Progenitor cell of endocrine pancreas (in vitro differentiated cells): ENCODE measurements around the gene PROSER3. TPM values are rescaled to one million over a fixed set of nuclear protein-coding genes. Genes with fewer than 3 reads are reported as not detected.

Experiments
- total RNA-seq: library from RNA; stranded (reverse); gene quantifications from 2 replicates; pipeline ENCODE4 v1.2.1, GENCODE V29; 2021

Gene PROSER3
- total RNA-seq, 1 donor from 2014 or later = 58.6 TPM

Other genes with a start within 250 kb of the PROSER3 start
- gene DMKN, start 244.5 kb upstream of the PROSER3 start, total RNA-seq = 201 and 213 TPM in 2 replicates
- gene SBSN, start 229.9 kb upstream of the PROSER3 start, total RNA-seq = 0.16 and 0.24 TPM in 2 replicates
- gene GAPDHS, start 224.7 kb upstream of the PROSER3 start, total RNA-seq = not detected in 2 replicates
- gene TMEM147, start 212.6 kb upstream of the PROSER3 start, total RNA-seq = 94.2 and 95.2 TPM in 2 replicates
- 0.18 TPM in 1 of 2 replicates, not detected in the other for gene ATP4A, start 194.5 kb upstream of the PROSER3 start, total RNA-seq
- gene PMIS2, start 172.0 kb upstream of the PROSER3 start, total RNA-seq = not detected in 2 replicates
- gene HAUS5, start 145.4 kb upstream of the PROSER3 start, total RNA-seq = 32.9 and 34.1 TPM in 2 replicates
- 69.2 and 76.0 TPM in 2 replicates for gene RBM42, start 129.1 kb upstream of the PROSER3 start, total RNA-seq
- gene ETV2, start 116.4 kb upstream of the PROSER3 start, total RNA-seq = 1.0 and 1.3 TPM in 2 replicates
- 307 and 315 TPM in 2 replicates for gene COX6B1, start 109.9 kb upstream of the PROSER3 start, total RNA-seq
- not detected in 2 replicates for gene UPK1A, start 91.7 kb upstream of the PROSER3 start, total RNA-seq
- gene ZBTB32, start 53.6 kb upstream of the PROSER3 start, total RNA-seq = not detected in 2 replicates
- gene KMT2B, start 40.2 kb upstream of the PROSER3 start, total RNA-seq = 65.0 and 70.2 TPM in 2 replicates
- 5.1 TPM in 2 replicates for gene IGFLR1, start 15.7 kb upstream of the PROSER3 start, total RNA-seq
- gene U2AF1L4, start 12.8 kb upstream of the PROSER3 start, total RNA-seq = 35.5 and 37.4 TPM in 2 replicates
- 81.4 and 83.8 TPM in 2 replicates for gene PSENEN, start 12.5 kb upstream of the PROSER3 start, total RNA-seq
- 12.7 and 13.1 TPM in 2 replicates for gene LIN37, start 9.6 kb upstream of the PROSER3 start, total RNA-seq
- 0.33 TPM in 1 of 2 replicates, not detected in the other for gene HSPB6, start 1.1 kb upstream of the PROSER3 start, total RNA-seq
- gene ARHGAP33, start 17.4 kb downstream of the PROSER3 start, total RNA-seq = 46.3 and 54.3 TPM in 2 replicates
- 5.3 TPM in 2 replicates for gene PRODH2, start 54.7 kb downstream of the PROSER3 start, total RNA-seq
- 15.7 and 17.5 TPM in 2 replicates for gene NPHS1, start 94.3 kb downstream of the PROSER3 start, total RNA-seq
- 97.5 and 100.0 TPM in 2 replicates for gene KIRREL2, start 98.7 kb downstream of the PROSER3 start, total RNA-seq
- gene APLP1, start 110.4 kb downstream of the PROSER3 start, total RNA-seq = 134 and 135 TPM in 2 replicates
- gene NFKBID, start 142.4 kb downstream of the PROSER3 start, total RNA-seq = 11.4 and 13.9 TPM in 2 replicates
- gene HCST, start 144.4 kb downstream of the PROSER3 start, total RNA-seq = 1.6 TPM in 1 of 2 replicates, not detected in the other
- gene TYROBP, start 150.1 kb downstream of the PROSER3 start, total RNA-seq = not detected in 2 replicates
- 31.0 and 31.5 TPM in 2 replicates for gene LRFN3, start 178.2 kb downstream of the PROSER3 start, total RNA-seq
- gene SDHAF1, start 237.0 kb downstream of the PROSER3 start, total RNA-seq = 13.3 and 14.4 TPM in 2 replicates